ENCODE data around the gene TBC1D10A. TPM values are rescaled to one million over a fixed set of nuclear protein-coding genes. Genes with fewer than 3 reads are reported as not detected.
A peak's percentile ranks its signal among the peaks of the same experiment; 100 is the strongest.

TBC1D10A gene
- total RNA-seq, 1 experiment from 2014 or later: 18.6 TPM

DNA sequence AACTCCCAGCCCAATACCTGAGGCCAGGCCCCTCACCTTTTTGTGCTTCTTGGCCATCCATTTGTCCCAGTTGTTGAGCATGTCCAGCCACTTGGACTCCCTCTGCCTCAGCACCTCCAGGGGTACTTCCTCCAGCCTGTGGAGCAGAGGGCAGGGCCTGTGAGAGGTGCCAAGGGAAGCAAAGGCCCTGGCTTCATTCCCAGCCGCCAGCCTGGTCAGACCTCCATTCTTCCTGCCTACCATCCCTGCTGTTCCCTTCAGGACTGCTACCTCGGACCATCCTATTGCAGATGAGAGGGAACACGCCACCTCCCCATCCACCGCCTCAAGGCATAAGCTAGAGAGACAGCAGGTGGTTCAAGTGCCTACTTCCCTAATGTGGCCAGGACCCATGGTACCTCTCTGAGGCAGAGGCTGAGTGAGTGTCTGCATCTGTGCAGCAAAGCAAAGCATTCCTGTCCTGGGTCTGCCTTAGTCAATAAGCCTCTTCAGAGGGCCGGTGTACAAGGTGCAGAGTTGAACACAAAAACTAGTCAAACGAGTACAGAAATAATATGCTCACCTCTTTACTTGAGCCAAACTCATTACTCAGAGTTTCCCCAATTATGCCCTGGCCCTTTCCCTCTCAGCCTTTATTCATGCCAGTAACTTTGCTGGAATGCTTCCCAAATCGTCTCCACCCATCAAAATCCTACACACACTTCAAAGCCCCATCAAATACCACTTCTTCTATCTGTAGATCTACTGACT is 22.1 kb downstream of the TBC1D10A start:
- H3K27me3 ChIP-seq (ENCODE audit: insufficient read depth, low read length): no peaks in the 10 kb centered on the region
- no peak for DNase-seq (ENCODE audit: low read depth, low spot score)
- H3K36me3 ChIP-seq (ENCODE audit: control insufficient read depth in 1 of 2, insufficient read depth in 2 of 2, low read length in 2 of 2): no peaks in the 10 kb centered on the region; a peak in 1 of 4 replicates
- peak overlapping the region in 1 of 2 experiments; percentile 5; a peak in 1 of 4 replicates for H3K4me3 ChIP-seq (replicated peaks in 1 of 2; ENCODE audit: low read depth in 1 of 2, low read length in 2 of 2)
- H2AFZ ChIP-seq (ENCODE audit: low read depth, low read length, poor library complexity, severe bottlenecking): no peak overlapping the region
- peak overlapping the region; percentile 86 for H3K27ac ChIP-seq (ENCODE audit: low read depth, low read length)
- no peaks in the 10 kb centered on the region for H3K79me2 ChIP-seq (ENCODE audit: insufficient read depth, low read length)
- H3K4me2 ChIP-seq (ENCODE audit: low read length): peak overlapping the region; percentile 52
- ATAC-seq: peak; percentile 49
- peaks cover 66 to 84% of the 10 kb centered on the region in 2 experiments for H3K4me1 ChIP-seq (ENCODE audit: control insufficient read depth in 1 of 2, insufficient read depth in 2 of 2, low read length in 2 of 2)
- intact Hi-C loops (cut with micrococcal nuclease): no loop called here
- POLR2A ChIA-PET: interaction anchor here (2.3 kb wide), 1 partner anchor 22 kb away, joined by 7 read pairs; the partner anchor contains the start of gene TBC1D10A
- CTCF ChIA-PET: no interaction called here
- BruUV-seq (replicated peaks): no TSS peak
- H4K20me1 ChIP-seq (ENCODE audit: insufficient read depth): no peaks in the 10 kb centered on the region
- RAD21 ChIA-PET (ENCODE audit: low non-redundant PET in 1 of 2, low total read pairs in 2 of 2, uncharacterized antibody in 2 of 2, unreplicated experiment in 2 of 2): no interaction called here
- H3K9me3 ChIP-seq (ENCODE audit: control insufficient read depth in 1 of 2, insufficient read depth in 1 of 2, low read depth in 1 of 2, low read length in 2 of 2): no peaks in the 10 kb centered on the region
- no peaks in the 10 kb centered on the region for H3K9me2 ChIP-seq (ENCODE audit: insufficient read depth)
- peak overlapping the region; percentile 22 for H3K9ac ChIP-seq (ENCODE audit: low read length)
- peak; percentile 81 for TF ChIP-seq SP1 (IDR thresholded peaks at IDR 0.05; ENCODE audit: low read depth)
- TF ChIP-seq ELF1 (IDR thresholded peaks at IDR 0.05; ENCODE audit: borderline replicate concordance, low read depth): no peak; the same call in 1 of the 2 replicates
- TF ChIP-seq CBX3 (IDR thresholded peaks at IDR 0.05; ENCODE audit: low read depth): peak; percentile 63; the same call in 1 of the 2 replicates
- TF ChIP-seq JUND (IDR thresholded peaks at IDR 0.05): peak; percentile 64
- TF ChIP-seq, protein P1, sequence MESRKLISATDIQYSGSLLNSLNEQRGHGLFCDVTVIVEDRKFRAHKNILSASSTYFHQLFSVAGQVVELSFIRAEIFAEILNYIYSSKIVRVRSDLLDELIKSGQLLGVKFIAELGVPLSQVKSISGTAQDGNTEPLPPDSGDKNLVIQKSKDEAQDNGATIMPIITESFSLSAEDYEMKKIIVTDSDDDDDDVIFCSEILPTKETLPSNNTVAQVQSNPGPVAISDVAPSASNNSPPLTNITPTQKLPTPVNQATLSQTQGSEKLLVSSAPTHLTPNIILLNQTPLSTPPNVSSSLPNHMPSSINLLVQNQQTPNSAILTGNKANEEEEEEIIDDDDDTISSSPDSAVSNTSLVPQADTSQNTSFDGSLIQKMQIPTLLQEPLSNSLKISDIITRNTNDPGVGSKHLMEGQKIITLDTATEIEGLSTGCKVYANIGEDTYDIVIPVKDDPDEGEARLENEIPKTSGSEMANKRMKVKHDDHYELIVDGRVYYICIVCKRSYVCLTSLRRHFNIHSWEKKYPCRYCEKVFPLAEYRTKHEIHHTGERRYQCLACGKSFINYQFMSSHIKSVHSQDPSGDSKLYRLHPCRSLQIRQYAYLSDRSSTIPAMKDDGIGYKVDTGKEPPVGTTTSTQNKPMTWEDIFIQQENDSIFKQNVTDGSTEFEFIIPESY (IDR thresholded peaks at IDR 0.05; ENCODE audit: extremely low read depth, insufficient replicate concordance, low read length): no peak
- peak; percentile 62; the same call in 1 of the 2 replicates for TF ChIP-seq FOSL1 (IDR thresholded peaks at IDR 0.05; ENCODE audit: low read depth)
- TF ChIP-seq, protein P2, sequence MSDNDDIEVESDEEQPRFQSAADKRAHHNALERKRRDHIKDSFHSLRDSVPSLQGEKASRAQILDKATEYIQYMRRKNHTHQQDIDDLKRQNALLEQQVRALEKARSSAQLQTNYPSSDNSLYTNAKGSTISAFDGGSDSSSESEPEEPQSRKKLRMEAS (IDR thresholded peaks at IDR 0.05): no peak; the same call in 1 of the 2 replicates
- peak; percentile 52; the same call in 1 of the 2 replicates for TF ChIP-seq SIN3A (IDR thresholded peaks at IDR 0.05; ENCODE audit: low read depth)
- peak; percentile 55; the same call in 1 of the 2 replicates for TF ChIP-seq CEBPB (IDR thresholded peaks at IDR 0.05; ENCODE audit: low read depth)

Data from HCT116 (cell line).